RKO (cell line): ENCODE measurements around the gene CPA1.

Source experiments
- DNase-seq: peaks from one replicate; pipeline ENCODE4 v3.0.0-alpha.2; 2016; ENCODE audit warnings: low spot score

Gene CPA1

DNA sequence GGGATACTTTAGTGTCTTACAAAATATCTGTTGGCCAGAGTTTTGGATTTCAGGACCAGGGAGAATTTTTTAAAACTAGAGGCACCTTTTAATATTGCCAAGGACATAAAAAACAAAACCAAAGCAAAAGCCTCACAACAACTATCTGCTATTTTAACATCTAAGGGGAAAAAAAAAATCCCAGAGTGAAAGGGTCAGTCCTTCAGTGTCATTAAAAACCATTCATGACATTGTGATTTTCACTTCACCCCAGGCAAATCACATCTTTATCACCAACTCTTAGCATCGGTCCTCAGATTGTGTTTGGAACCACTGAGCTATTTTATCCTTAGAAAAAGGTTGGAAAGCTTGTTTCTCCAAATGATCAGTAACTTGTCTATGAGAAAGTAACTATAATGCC lies 49.8 kb downstream of the CPA1 start:
- DNase-seq = no peak

DNA sequence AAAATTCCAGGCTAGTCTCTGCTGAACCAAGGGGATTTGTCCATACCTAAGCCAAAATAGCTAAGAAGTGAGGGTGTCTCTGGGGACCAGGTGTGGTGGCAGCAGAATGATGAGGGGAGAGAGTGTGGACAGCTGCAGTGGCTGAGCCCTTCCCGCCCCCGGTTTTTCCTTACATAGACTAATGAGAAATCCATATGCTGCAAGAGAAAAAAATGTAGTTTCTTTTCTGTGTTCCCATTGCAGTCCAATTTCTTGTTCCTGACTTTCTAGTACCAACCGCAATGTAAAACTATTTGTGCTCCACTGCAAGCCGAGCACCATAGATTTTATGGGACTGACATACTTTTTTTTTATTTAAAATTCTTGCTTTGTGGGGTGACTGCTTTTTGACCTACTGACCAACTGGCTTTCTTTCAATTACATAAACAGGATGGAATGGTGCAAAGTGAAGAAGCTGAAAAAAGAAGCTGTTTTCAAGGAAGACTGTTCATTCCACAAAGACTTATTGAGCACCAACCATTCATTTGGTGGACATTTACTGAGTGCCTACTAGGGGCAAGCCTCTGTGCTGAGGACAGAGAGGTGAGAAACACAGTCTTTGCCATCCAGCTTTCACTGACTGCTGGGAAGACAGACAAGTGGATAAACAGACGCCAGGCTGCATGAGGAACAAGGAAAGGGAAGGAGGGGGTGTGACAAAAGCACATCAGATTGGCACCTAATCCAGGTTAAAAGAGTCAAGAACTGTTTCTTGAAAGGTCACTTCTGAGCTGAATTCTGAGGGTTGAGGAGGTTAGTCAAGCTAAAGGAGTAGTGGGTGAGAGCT lies 50.8 kb downstream of the CPA1 start:
- DNase-seq = no peak

DNA sequence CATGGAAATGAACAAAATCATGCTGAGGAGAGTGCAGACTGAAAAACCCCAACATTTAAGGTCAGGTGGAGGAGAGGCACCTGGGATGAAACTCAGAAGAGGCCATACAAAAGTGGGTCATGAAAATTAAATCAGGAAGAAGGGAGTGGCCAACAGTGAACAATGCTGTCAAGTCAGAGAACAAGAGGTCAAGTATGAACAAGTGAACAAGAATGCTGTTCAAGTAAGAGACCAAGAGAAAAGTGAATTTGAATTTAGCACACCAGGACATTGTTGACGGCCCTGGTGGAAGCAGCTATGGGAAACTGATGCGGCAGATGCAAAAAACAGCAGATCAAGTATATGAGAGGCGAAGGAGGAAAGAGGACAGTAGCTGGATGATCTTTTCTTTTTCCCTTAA lies 52.6 kb downstream of the CPA1 start:
- DNase-seq = no peak

DNA sequence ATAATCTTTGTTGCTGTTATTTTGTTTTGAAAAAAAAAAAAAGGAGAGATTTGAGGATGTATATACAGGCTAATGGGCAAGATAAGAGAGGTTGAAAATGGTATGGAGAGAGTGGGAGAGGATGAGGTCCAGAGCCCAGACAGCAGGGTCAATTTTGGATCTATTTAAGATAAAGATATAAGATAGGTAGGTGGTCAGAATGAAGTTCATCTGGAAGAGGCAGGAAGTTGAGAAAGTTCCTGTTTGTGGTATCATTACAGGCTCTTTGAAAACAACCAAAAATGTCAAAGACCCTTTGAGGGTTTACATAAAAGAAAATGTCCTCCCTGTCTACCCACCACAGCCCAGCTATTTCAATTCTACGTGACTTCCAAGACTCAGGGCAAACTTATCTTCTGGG lies 53.0 kb downstream of the CPA1 start:
- DNase-seq = no peak

DNA sequence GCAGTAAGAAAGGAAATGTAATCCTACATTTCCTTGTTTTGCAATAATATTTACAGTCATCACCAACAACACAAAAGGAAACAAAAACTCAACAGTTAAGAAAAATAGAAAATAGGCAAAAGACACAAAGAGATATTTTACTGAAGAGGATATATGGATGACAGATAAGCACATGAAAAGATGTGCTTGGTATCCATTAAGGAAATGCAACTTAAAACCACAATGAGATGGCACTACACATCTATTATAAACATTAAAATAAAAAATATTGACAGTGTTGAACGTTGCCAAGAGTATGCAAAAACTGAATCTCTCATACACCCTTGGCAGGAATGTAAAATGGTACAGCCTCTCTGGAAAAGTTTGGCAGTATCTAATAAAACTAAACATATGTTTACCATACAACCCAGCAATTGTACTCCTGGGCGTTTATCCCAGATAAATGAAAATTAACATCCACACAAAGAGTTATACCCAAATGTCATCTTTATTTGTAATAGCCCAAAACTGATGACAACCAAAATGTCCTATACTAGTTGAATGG lies 55.1 kb downstream of the CPA1 start:
- DNase-seq = no peak

DNA sequence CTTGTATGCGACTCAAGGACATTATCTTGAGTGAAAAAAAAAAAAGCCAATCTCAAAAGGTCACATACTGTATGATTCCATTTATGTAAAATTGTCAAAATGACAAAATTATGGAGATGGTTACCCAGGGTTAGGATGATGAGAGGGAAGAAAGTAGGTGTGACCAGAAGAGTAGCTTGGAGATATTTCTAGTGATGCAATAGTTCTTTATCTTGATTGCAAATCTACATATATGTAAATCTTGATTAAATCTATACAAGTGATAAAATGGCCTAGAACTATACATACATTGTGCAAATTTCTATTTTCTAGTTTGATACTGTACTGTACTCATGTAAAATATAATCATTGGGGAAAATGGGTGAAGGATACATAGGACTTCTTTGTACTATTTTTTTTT lies 56.0 kb downstream of the CPA1 start:
- no peak for DNase-seq
